ENCODE measurements around the gene OSBPL3.

DNA sequence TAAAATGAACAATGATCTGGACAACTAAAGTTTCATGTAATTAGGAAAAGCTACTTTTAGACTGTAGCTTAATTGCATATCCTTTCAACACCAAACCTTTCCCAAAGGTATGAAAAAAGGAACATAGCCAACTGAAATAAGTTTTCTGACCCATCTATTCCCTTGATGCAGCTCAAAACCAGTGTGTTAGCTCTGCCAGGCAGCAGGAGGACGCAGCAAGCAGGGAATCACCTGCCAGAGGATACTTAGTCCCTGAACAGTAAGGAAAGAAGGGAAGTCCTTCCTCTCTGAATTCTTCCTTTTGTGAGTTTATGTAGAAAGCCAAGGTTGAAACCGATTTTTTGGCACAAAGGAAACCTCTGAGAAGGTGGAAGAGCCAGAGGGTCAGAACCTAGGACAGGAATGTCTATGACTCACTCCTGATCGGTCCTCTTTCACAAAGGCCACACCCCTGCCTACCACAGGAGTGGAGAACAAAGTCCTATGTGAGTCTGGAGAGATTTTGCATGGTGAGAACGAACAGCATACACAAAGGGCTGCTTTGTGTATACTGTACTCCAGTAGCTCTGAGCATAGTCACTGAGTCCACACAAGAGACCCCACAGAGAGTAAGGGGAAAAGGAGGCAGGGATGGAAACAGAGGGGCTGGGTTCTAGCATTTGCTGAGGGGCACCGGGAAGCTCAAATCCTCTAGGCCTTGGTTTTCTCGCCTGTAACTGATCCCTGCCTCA, 153.9 kb downstream of the OSBPL3 start:
- TF ChIP-seq, protein P1, sequence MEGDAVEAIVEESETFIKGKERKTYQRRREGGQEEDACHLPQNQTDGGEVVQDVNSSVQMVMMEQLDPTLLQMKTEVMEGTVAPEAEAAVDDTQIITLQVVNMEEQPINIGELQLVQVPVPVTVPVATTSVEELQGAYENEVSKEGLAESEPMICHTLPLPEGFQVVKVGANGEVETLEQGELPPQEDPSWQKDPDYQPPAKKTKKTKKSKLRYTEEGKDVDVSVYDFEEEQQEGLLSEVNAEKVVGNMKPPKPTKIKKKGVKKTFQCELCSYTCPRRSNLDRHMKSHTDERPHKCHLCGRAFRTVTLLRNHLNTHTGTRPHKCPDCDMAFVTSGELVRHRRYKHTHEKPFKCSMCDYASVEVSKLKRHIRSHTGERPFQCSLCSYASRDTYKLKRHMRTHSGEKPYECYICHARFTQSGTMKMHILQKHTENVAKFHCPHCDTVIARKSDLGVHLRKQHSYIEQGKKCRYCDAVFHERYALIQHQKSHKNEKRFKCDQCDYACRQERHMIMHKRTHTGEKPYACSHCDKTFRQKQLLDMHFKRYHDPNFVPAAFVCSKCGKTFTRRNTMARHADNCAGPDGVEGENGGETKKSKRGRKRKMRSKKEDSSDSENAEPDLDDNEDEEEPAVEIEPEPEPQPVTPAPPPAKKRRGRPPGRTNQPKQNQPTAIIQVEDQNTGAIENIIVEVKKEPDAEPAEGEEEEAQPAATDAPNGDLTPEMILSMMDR (IDR thresholded peaks at IDR 0.05; ENCODE audit: low read length): no peak
- no peak for TF ChIP-seq EZH2 (optimal IDR thresholded peaks at IDR 0.05; ENCODE audit: low read depth, low read length)
- no peak for TF ChIP-seq EZH2phosphoT487 (IDR thresholded peaks at IDR 0.05; ENCODE audit: low read length)

All from MM.1S (cell line).